Measurements from ENCODE around the gene TP53. TPM values are rescaled to one million over a fixed set of nuclear protein-coding genes. Genes with fewer than 3 reads are reported as not detected.

Gene TP53
- total RNA-seq, 1 donor from 2014 or later: 217 TPM

- no peak for ATAC-seq (ENCODE audit: low read depth)
- no peak for DNase-seq
- H3K27ac Mint-ChIP-seq: no peak overlapping the region
- H3K27me3 Mint-ChIP-seq: peaks cover 6% of the 10 kb centered on the region
- H3K4me3 Mint-ChIP-seq: no peak overlapping the region
- peaks cover 5% of the 10 kb centered on the region for H3K4me1 Mint-ChIP-seq
- ChIA-PET CTCF (no interaction called here), POLR2A (no interaction called here)
- no peak for TF ChIP-seq CTCF (IDR thresholded peaks at IDR 0.05)
- H3K36me3 Mint-ChIP-seq (ENCODE audit: low read depth): no peaks in the 10 kb centered on the region
- no peaks in the 10 kb centered on the region for H3K9me3 Mint-ChIP-seq
- intact Hi-C loops (cut with micrococcal nuclease): no loop called here
These were observed 46.5 kb downstream of the TP53 start for GRCh38 chr17:7640783-7641182.

GRCh38 chr17:7636163-7636562 lies 51.1 kb downstream of the TP53 start:
- no peaks in the 10 kb centered on the region for H3K4me1 Mint-ChIP-seq
- H3K9me3 Mint-ChIP-seq: no peaks in the 10 kb centered on the region
- ChIA-PET POLR2A (no interaction called here), CTCF (no interaction called here)
- H3K4me3 Mint-ChIP-seq: no peak overlapping the region
- DNase-seq (no peak), ATAC-seq (ENCODE audit: low read depth) (no peak)
- H3K27me3 Mint-ChIP-seq: no peaks in the 10 kb centered on the region
- TF ChIP-seq CTCF (IDR thresholded peaks at IDR 0.05): no peak
- intact Hi-C loops (cut with micrococcal nuclease): no loop called here
- no peak overlapping the region for H3K27ac Mint-ChIP-seq
- no peaks in the 10 kb centered on the region for H3K36me3 Mint-ChIP-seq (ENCODE audit: low read depth)

- H3K9me3 Mint-ChIP-seq: no peaks in the 10 kb centered on the region
- H3K27ac Mint-ChIP-seq: no peak overlapping the region
- DNase-seq: no peak
- H3K36me3 Mint-ChIP-seq (ENCODE audit: low read depth): no peaks in the 10 kb centered on the region
- TF ChIP-seq CTCF (IDR thresholded peaks at IDR 0.05): no peak
- ATAC-seq (ENCODE audit: low read depth): no peak
- intact Hi-C loops (cut with micrococcal nuclease): no loop called here
- ChIA-PET POLR2A (interaction anchor here (0.8 kb wide), 1 partner anchor 54 kb away, joined by 3 read pairs; the partner anchor contains the start of gene WRAP53), CTCF (interaction anchor here (4.9 kb wide), 1 partner anchor 53 kb away, joined by 40 read pairs; the partner anchor contains the start of genes TP53 and WRAP53)
- H3K4me1 Mint-ChIP-seq: no peaks in the 10 kb centered on the region
- H3K27me3 Mint-ChIP-seq: no peaks in the 10 kb centered on the region
- H3K4me3 Mint-ChIP-seq: no peak overlapping the region
These were observed 52.9 kb downstream of the TP53 start for GRCh38 chr17:7634384-7634783.

GRCh38 chr17:7633093-7633492 lies 54.2 kb downstream of the TP53 start:
- H3K4me1 Mint-ChIP-seq: no peaks in the 10 kb centered on the region
- H3K27ac Mint-ChIP-seq: no peak overlapping the region
- ChIA-PET POLR2A (interaction anchor here (1.0 to 1.7 kb wide), 2 partner anchors 13 to 54 kb away, joined by 3 to 21 read pairs; partner anchors contain the start of genes TP53 and WRAP53), CTCF (interaction anchor here (1.0 to 4.9 kb wide), 4 partner anchors 18 to 111 kb away, joined by 3 to 40 read pairs (median 6); partner anchors contain the start of genes ATP1B2, TP53 and WRAP53)
- no peaks in the 10 kb centered on the region for H3K36me3 Mint-ChIP-seq (ENCODE audit: low read depth)
- DNase-seq: no peak
- no peak for TF ChIP-seq CTCF (IDR thresholded peaks at IDR 0.05)
- intact Hi-C loops (cut with micrococcal nuclease): no loop called here
- no peaks in the 10 kb centered on the region for H3K27me3 Mint-ChIP-seq
- no peaks in the 10 kb centered on the region for H3K9me3 Mint-ChIP-seq
- H3K4me3 Mint-ChIP-seq: no peak overlapping the region
- no peak for ATAC-seq (ENCODE audit: low read depth)

GRCh38 chr17:7632492-7632894 lies 54.8 kb downstream of the TP53 start:
- Mint-ChIP-seq H3K27me3 (no peaks in the 10 kb centered on the region), H3K4me1 (peaks cover 3% of the 10 kb centered on the region), H3K27ac (no peak overlapping the region), H3K36me3 (ENCODE audit: low read depth) (no peaks in the 10 kb centered on the region), H3K9me3 (no peaks in the 10 kb centered on the region), H3K4me3 (no peak overlapping the region)
- no peak for TF ChIP-seq CTCF (IDR thresholded peaks at IDR 0.05)
- ATAC-seq (ENCODE audit: low read depth) (peak; percentile 22), DNase-seq (no peak)
- CTCF ChIA-PET: interaction anchor here (0.9 to 4.9 kb wide), 5 partner anchors 18 to 112 kb away, joined by 3 to 40 read pairs (median 4); partner anchors contain the start of genes ATP1B2, TP53 and WRAP53
- intact Hi-C loops (cut with micrococcal nuclease): loop anchor here (1.0 kb wide), 1 partner anchor 56 kb away; the partner anchor contains the start of gene WRAP53
- POLR2A ChIA-PET: interaction anchor here (0.6 to 1.7 kb wide), 3 partner anchors 12 to 54 kb away, joined by 3 to 21 read pairs (median 5); partner anchors contain the start of genes ATP1B2, TP53 and WRAP53

Data from activated B cell treated with CpG ODN at 0.5 μM for 24 hours (primary cell).